HEK293T (cell line): ENCODE data around the gene KCNE1.
"Not testable (repeated sequence)": the region's sequence is repeated elsewhere in the genome, so short reads cannot be mapped to it uniquely, and the experiment has no call there.

Experiments
- CTCF ChIA-PET: fragments of 350-600 bp; formaldehyde crosslinking; extraction: SDS; loops from one replicate; lab custom pipeline; 2021; ENCODE audit warnings: antibody characterized with exemption, inconsistent platforms; lab: Yijun Ruan, JAX
- POLR2A ChIA-PET: fragments of 350-600 bp; formaldehyde crosslinking; extraction: SDS; loops from one replicate; lab custom pipeline; 2020; ENCODE audit warnings: antibody characterized with exemption, inconsistent platforms; lab: Yijun Ruan, JAX
- DNase-seq: peaks from one replicate; pipeline ENCODE4 v3.0.0; 2012; ENCODE audit warnings: mixed read lengths; ENCODE audit errors: extremely low spot score
- ARNT ChIP-seq: fragments of 450-650 bp; IDR thresholded peaks from 2 replicates; pipeline ENCODE4 v1.6.1; 2017; ENCODE audit warnings: mild to moderate bottlenecking
- BHLHE40 ChIP-seq: fragments of 450-650 bp; IDR thresholded peaks from 2 replicates; pipeline ENCODE4 v1.6.1; 2016; ENCODE audit warnings: mild to moderate bottlenecking, moderate library complexity, borderline replicate concordance
- CTBP1 ChIP-seq: fragments of 450-650 bp; IDR thresholded peaks from 2 replicates; pipeline ENCODE4 v1.6.1; 2016; ENCODE audit warnings: borderline replicate concordance
- ELF4 ChIP-seq: fragments of 450-650 bp; IDR thresholded peaks from 2 replicates; pipeline ENCODE4 v1.6.1; 2017; ENCODE audit warnings: antibody characterized with exemption
- FOXA1 ChIP-seq: fragments of 450-650 bp; IDR thresholded peaks from 2 replicates; pipeline ENCODE4 v1.6.1; 2016; ENCODE audit warnings: mild to moderate bottlenecking
- FOXK2 ChIP-seq: fragments of 450-650 bp; IDR thresholded peaks from 2 replicates; pipeline ENCODE4 v1.6.1; 2016; ENCODE audit warnings: mild to moderate bottlenecking
- FOXM1 ChIP-seq: fragments of 450-650 bp; IDR thresholded peaks from 2 replicates; pipeline ENCODE4 v1.6.1; 2017; ENCODE audit warnings: mild to moderate bottlenecking, borderline replicate concordance
- HDGF ChIP-seq: fragments of 450-650 bp; IDR thresholded peaks from 2 replicates; pipeline ENCODE4 v1.6.1; 2017; ENCODE audit warnings: antibody characterized with exemption, borderline replicate concordance
- L3MBTL2 ChIP-seq: fragments of 450-650 bp; conservative IDR thresholded peaks from 2 replicates; pipeline ENCODE4 v1.6.1; 2016; ENCODE audit warnings: mild to moderate bottlenecking
- LEF1 ChIP-seq: fragments of 450-650 bp; IDR thresholded peaks from 2 replicates; pipeline ENCODE4 v1.6.1; 2017; ENCODE audit warnings: mild to moderate bottlenecking, borderline replicate concordance
- NFRKB ChIP-seq: fragments of 450-650 bp; IDR thresholded peaks from 2 replicates; pipeline ENCODE4 v1.6.1; 2016; ENCODE audit warnings: mild to moderate bottlenecking, moderate library complexity
- SP1 ChIP-seq: fragments of 450-650 bp; IDR thresholded peaks from 2 replicates; pipeline ENCODE4 v1.6.1; 2017
- SUZ12 ChIP-seq: fragments of 450-650 bp; IDR thresholded peaks from 2 replicates; pipeline ENCODE4 v1.6.1; 2016; ENCODE audit warnings: mild to moderate bottlenecking
- TARDBP ChIP-seq: fragments of 450-650 bp; IDR thresholded peaks from 2 replicates; pipeline ENCODE4 v1.6.1; 2016
- ZNF384 ChIP-seq: fragments of 450-650 bp; IDR thresholded peaks from 2 replicates; pipeline ENCODE4 v1.6.1; 2016
- TF ChIP-seq, protein P1 (sequence below): fragments of 450-650 bp; IDR thresholded peaks from 2 replicates; pipeline ENCODE4 v1.6.1; 2016

KCNE1 gene

DNA sequence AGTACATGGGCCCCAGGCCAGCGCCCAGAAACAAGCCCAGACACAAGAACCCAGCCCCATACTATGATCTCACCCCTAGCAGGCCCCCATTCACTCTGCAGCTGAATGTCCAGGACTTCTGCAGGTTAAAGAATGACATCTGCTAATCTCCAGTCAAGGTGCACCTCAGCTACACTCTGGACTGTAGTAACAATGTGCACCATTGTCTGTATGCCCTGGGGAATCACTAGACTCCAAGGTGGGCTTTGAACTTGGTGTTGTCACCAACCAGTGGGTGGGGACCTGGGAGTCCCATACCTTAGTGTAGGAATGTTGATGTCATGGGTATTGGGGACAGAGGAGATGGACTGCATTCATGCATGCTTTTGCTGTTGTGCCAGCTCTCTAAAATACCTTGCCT, 10.3 kb downstream of the KCNE1 start:
- ChIA-PET CTCF (interaction anchor here (1.0 kb wide), 1 partner anchor 9 kb away, joined by 4 read pairs; no protein-coding TSS in a partner anchor), POLR2A (no interaction called here)
- DNase-seq, result no peak
- TF ChIP-seq CTBP1, result no peak
- no peak for TF ChIP-seq NFRKB
- TF ChIP-seq, protein P1, sequence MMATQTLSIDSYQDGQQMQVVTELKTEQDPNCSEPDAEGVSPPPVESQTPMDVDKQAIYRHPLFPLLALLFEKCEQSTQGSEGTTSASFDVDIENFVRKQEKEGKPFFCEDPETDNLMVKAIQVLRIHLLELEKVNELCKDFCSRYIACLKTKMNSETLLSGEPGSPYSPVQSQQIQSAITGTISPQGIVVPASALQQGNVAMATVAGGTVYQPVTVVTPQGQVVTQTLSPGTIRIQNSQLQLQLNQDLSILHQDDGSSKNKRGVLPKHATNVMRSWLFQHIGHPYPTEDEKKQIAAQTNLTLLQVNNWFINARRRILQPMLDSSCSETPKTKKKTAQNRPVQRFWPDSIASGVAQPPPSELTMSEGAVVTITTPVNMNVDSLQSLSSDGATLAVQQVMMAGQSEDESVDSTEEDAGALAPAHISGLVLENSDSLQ, result no peak
- TF ChIP-seq SP1, result no peak
- no peak for TF ChIP-seq TARDBP
- no peak for TF ChIP-seq L3MBTL2
- TF ChIP-seq LEF1, result no peak
- TF ChIP-seq SUZ12, result no peak
- no peak for TF ChIP-seq ZNF384
- no peak for TF ChIP-seq ELF4
- no peak for TF ChIP-seq FOXK2
- TF ChIP-seq HDGF, result no peak
- no peak for TF ChIP-seq FOXA1
- TF ChIP-seq ARNT, result no peak
- TF ChIP-seq BHLHE40, result no peak
- no peak for TF ChIP-seq FOXM1

DNA sequence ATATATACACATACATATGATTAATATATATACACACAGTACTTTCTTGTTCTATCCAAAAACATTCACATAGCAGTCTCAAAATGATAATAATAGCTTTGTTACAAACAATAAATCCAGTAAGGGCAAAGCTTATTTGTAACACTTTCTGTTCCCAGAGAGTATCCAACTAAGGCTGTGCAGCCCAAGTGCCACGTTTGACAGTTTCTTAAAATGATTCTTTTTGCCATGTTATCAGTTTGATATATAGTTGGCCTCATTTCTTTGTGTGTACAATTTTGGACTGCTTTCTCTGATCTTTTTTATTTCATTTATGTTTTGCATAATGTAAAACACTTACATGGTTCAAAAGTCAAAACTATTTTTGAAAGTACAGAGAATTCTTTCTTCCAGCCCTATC, 11.8 kb downstream of the KCNE1 start:
- no peak for DNase-seq
- CTCF ChIA-PET, result interaction anchor here (1.8 kb wide), 1 partner anchor 10 kb away, joined by 4 read pairs; no protein-coding TSS in a partner anchor
- no peak for TF ChIP-seq ELF4
- TF ChIP-seq FOXK2, result no peak
- no peak for TF ChIP-seq TARDBP
- TF ChIP-seq FOXM1, result no peak
- TF ChIP-seq LEF1, result no peak
- TF ChIP-seq BHLHE40, result no peak
- TF ChIP-seq, protein P1, result no peak
- TF ChIP-seq FOXA1, result no peak
- no peak for TF ChIP-seq NFRKB
- TF ChIP-seq HDGF, result no peak
- no peak for TF ChIP-seq L3MBTL2
- no peak for TF ChIP-seq ARNT
- TF ChIP-seq SUZ12, result no peak
- no peak for TF ChIP-seq CTBP1
- TF ChIP-seq ZNF384, result no peak

DNA sequence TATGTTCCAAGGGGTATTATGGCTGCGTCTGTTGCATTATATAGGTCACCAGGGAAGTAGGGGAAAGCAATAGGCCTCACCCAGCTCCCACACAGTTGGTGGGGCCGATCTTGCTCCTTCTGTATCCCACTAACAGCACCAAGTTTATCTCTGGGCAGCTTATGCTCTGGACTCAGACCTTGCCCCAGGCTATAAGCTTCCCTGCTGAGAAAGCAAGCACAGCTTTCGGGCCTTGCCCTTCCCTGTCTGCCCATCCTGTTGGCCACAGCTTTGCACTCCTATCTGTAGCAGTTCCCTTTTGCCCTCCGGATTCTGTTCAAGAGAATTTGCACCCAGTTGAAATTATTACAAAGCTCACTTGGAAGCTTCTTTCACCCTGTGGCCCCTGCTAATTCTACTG, 12.9 kb downstream of the KCNE1 start:
- POLR2A ChIA-PET, result no interaction called here

More for the DNA sequence above, 11.8 kb downstream of the KCNE1 start:
- POLR2A ChIA-PET, result no interaction called here

DNA sequence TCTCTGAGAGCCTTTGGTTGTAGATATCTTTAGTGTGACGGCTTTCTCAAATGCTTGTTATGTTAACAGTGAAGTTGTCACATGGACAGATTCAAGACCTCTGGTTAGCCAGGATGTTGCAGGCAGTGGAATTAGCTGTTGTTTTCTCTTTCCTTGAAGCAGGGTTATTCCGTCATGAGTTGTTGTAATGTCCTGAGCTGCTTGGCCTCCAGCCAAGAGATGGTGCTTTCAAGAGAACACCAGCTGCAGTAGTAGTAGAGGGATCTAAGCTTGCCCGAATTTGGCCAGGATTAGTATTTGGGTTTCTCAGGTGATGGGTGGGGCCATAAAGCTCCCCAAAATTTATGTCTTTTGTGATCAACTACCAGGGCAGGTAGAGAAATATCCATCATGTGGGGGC, 13.4 kb downstream of the KCNE1 start:
- DNase-seq, result no peak
- POLR2A ChIA-PET, result no interaction called here
- CTCF ChIA-PET, result interaction anchor here (1.8 kb wide), 1 partner anchor 12 kb away, joined by 4 read pairs; no protein-coding TSS in a partner anchor
- no peak for TF ChIP-seq ARNT
- TF ChIP-seq ZNF384, result no peak
- TF ChIP-seq L3MBTL2, result no peak
- TF ChIP-seq SP1, result no peak
- no peak for TF ChIP-seq FOXK2
- TF ChIP-seq LEF1, result no peak
- TF ChIP-seq SUZ12, result no peak
- TF ChIP-seq, protein P1, result no peak
- TF ChIP-seq FOXA1, result no peak
- no peak for TF ChIP-seq FOXM1
- TF ChIP-seq NFRKB, result no peak
- no peak for TF ChIP-seq ELF4
- no peak for TF ChIP-seq HDGF
- no peak for TF ChIP-seq TARDBP
- no peak for TF ChIP-seq CTBP1
- TF ChIP-seq BHLHE40, result no peak

More for the DNA sequence above, 12.9 kb downstream of the KCNE1 start:
- no peak for TF ChIP-seq FOXM1
- no peak for TF ChIP-seq SUZ12
- no peak for TF ChIP-seq FOXK2
- no peak for TF ChIP-seq ZNF384
- no peak for TF ChIP-seq L3MBTL2
- no peak for TF ChIP-seq BHLHE40
- TF ChIP-seq, protein P1, result no peak
- TF ChIP-seq TARDBP, result no peak
- TF ChIP-seq NFRKB, result no peak
- no peak for TF ChIP-seq ELF4
- no peak for TF ChIP-seq SP1
- no peak for TF ChIP-seq ARNT
- no peak for TF ChIP-seq CTBP1
- DNase-seq, result no peak
- CTCF ChIA-PET, result interaction anchor here (0.6 to 1.8 kb wide), 2 partner anchors 11 to 202 kb away, joined by 3 to 4 read pairs; no protein-coding TSS in a partner anchor

DNA sequence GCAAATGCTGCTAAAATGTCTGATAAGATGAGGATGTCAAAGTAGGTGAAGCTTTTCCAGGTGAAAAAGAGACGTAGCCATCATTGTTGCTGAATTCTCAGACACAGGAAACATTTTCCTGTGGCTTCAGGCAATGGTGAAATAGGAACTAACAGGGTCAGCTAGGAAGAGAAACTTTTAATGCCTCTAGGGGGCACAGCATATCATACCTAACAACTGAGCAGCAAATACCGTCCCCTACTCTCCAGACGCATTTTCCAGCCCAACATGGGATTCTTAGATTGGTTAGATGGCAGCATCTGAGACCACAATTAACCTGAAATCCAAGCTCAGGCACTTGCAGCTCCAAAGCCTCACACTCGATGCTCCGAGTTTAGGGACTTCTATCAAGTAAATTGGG, 28.2 kb downstream of the KCNE1 start:
- CTCF ChIA-PET, POLR2A ChIA-PET, DNase-seq: not testable (repeated sequence)

DNA sequence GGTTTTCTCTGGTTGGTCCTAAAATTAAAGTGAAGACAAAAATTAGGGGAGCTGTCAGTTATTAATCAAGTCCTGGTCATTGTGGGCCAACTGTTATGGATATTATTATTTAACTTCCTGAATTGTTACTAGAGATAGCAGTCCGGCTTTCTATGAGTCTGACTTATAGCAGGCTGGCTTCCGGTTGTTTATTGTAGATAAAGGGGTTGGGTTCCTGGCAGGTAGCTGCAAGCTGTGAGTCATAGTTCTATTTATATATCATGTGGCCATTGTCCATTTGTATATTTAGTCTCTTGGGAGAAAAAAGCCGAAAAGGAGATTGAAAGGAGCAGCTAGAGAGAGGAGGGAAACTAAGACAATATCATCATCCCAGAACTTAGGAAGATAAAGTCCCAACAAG, 28.6 kb downstream of the KCNE1 start:
- DNase-seq, POLR2A ChIA-PET, CTCF ChIA-PET: not testable (repeated sequence)

DNA sequence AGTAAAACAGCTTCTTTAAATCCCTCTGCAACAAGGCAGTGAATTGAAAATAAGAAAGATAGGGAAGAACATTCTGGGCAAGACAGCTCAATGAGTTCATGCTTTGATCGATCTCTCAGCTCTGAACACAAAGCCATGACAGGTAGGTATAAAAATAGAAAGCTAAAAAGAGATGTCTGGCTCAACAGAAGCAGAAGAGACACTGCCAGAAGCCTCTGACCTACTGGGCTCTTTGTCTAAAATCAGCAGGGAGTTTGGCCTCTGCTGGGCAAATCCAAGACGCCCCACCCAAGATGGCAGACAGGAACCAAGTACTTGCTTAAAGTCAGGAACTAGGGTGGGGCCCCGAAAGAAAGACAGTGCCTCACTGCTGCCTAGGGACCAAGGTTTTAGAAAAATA, 44.7 kb downstream of the KCNE1 start:
- CTCF ChIA-PET, DNase-seq, POLR2A ChIA-PET: not testable (repeated sequence)

DNA sequence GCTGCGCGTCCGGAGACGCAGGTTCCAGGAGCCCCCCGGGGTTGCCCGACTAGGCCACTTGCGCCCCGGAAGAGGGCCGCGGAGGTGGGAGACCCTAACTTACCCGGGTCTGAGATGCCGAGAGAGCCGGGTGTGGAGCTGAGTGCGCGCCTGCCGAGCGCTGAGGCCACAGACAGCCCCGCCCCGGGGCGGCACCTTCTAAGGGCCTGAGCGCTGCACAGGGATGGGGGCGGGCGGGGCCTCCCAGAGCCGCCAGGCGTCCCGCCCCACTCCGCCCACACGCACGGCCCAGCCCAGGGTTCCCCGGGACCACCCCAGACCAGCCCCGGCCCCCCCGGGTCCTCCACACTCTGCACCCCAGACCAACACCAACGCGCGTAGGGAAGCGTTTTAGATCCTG, 52.6 kb downstream of the KCNE1 start:
- CTCF ChIA-PET, POLR2A ChIA-PET, DNase-seq: not testable (repeated sequence)

DNA sequence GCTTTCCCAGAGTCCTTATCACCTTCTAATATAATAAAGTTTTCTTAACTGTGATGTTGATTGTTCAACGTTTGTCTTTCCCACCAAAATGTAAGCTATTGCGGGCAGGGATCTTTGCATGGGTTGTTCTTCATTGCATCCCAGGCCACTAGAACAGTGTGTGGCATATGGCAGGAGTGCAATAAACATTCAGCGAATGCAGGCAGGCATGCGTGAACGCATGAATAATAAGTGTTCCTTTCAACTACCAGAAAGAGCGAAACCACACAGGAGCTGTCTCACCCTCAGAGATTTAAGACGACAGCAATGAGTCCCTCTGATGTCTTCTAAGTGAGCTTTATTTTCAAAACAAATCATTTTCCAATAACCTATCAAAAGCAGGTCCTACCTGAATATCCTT, 53.7 kb downstream of the KCNE1 start:
- DNase-seq, POLR2A ChIA-PET, CTCF ChIA-PET: not testable (repeated sequence)

DNA sequence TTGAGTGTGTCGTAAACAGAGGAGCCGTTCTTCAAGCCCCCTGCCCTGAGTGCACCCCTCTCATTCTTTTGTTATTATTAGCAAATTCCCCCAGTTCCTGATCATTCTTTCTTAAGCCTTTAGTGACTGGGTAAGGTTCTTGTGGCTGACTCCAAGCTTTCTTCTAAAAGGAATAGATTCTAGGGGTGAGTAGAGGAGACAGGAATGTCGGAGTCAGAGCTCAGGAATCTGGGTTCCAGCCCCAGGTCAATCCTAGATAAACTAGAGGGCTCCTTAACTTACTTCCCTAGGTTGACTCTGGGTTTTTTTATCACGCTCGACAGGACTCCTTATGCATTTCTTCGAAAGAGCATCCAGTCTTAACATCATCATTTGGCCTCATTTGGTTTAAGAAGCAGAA, 55.8 kb downstream of the KCNE1 start:
- POLR2A ChIA-PET, DNase-seq, CTCF ChIA-PET: not testable (repeated sequence)
